AG04450 (cell line): Measurements from ENCODE around the gene ARFGAP1. TPM values are rescaled to one million over a fixed set of nuclear protein-coding genes. Genes with fewer than 3 reads are reported as not detected.

Experiments
- CTCF ChIA-PET: fragments of 300-600, 350-600 bp; formaldehyde crosslinking; extraction: SDS; loops from one replicate; lab custom pipeline; 2022; ENCODE audit warnings: antibody characterized with exemption, inconsistent platforms; lab: Charles Lee
- POLR2A ChIA-PET: fragments of 350-600 bp; formaldehyde crosslinking; extraction: SDS; loops from one replicate; lab custom pipeline; 2021; ENCODE audit warnings: antibody characterized with exemption, inconsistent platforms; lab: Yijun Ruan, JAX
- DNase-seq: peaks from one replicate; pipeline ENCODE4 v3.0.0-alpha.2; 2011; ENCODE audit warnings: low read depth, low spot score
- H3K27ac ChIP-seq: one replicate; pipeline ENCODE4 v1.5.1; 2012; ENCODE audit warnings: low read depth, low read length, control low read depth
- H3K27me3 ChIP-seq: one replicate; pipeline ENCODE4 v1.6.0; 2012; ENCODE audit warnings: low read length; ENCODE audit not compliant: control insufficient read depth, insufficient read depth
- H3K4me3 ChIP-seq: 2 replicates; pipeline ENCODE4 v1.5.1; 2011; ENCODE audit warnings: mild to moderate bottlenecking, low read depth, low read length, control low read depth
- H3K9me3 ChIP-seq: 2 replicates; pipeline ENCODE4 v1.5.1; 2012; ENCODE audit warnings: low read length; ENCODE audit not compliant: control insufficient read depth, insufficient read depth
- CTCF ChIP-seq: IDR thresholded peaks from 2 replicates; pipeline ENCODE4 v1.5.1; 2011; ENCODE audit warnings: low read depth, low read length, control low read depth, inconsistent platforms
- polyA plus RNA-seq: library from polyadenylated mRNA; depleted of rRNA; stranded (reverse); fragments of >200 nt; gene quantifications from 2 replicates; pipeline ENCODE4 v1.2.3, GENCODE V29; 2011

ARFGAP1 gene
- polyA plus RNA-seq, 1 experiment: 52.6 TPM

GRCh38 chr20:63330940-63331339 is 58.3 kb downstream of the ARFGAP1 start:
- ChIA-PET CTCF (no interaction called here), POLR2A (no interaction called here)
- no peak for TF ChIP-seq CTCF
- Histone ChIP-seq H3K9me3 (peaks cover 39% of the 10 kb centered on the region), H3K4me3 (no peak overlapping the region), H3K27me3 (peaks cover 2% of the 10 kb centered on the region), H3K27ac (no peak overlapping the region)
- DNase-seq: no peak

- Histone ChIP-seq H3K4me3 (no peak overlapping the region), H3K27ac (no peak overlapping the region), H3K27me3 (peaks cover 2% of the 10 kb centered on the region), H3K9me3 (peaks cover 44% of the 10 kb centered on the region)
- no peak for TF ChIP-seq CTCF
- POLR2A ChIA-PET: no interaction called here
- CTCF ChIA-PET: no interaction called here
- no peak for DNase-seq
Measured at GRCh38 chr20:63331741-63332400, 59.3 kb downstream of the ARFGAP1 start.

- ChIA-PET POLR2A (no interaction called here), CTCF (interaction anchor here (1.5 kb wide), 1 partner anchor 24 kb away, joined by 6 read pairs; no protein-coding TSS in a partner anchor)
- Histone ChIP-seq H3K4me3 (no peak overlapping the region), H3K9me3 (peaks cover 44% of the 10 kb centered on the region), H3K27me3 (peaks cover 2% of the 10 kb centered on the region), H3K27ac (no peak overlapping the region)
- TF ChIP-seq CTCF: no peak
- no peak for DNase-seq
Measured at GRCh38 chr20:63332488-63333240, 60.1 kb downstream of the ARFGAP1 start.

GRCh38 chr20:63333241-63333836 is 60.7 kb downstream of the ARFGAP1 start:
- ChIA-PET POLR2A (no interaction called here), CTCF (interaction anchor here (1.5 kb wide), 1 partner anchor 24 kb away, joined by 6 read pairs; no protein-coding TSS in a partner anchor)
- TF ChIP-seq CTCF: no peak
- no peak for DNase-seq
- Histone ChIP-seq H3K27me3 (peaks cover 2% of the 10 kb centered on the region), H3K27ac (no peak overlapping the region), H3K9me3 (peaks cover 44% of the 10 kb centered on the region), H3K4me3 (no peak overlapping the region)
